MM.1S (cell line): ENCODE data around the gene INSYN2A.

ENCODE experiments used
- DNase-seq: peaks from one replicate; pipeline ENCODE4 v3.0.0-alpha.2; 2015
- H2AFZ ChIP-seq: fragments of 300-600 bp; sonication (generic); 2 replicates; pipeline ENCODE4 v1.6.0; 2016; ENCODE audit warnings: antibody characterized with exemption, low read length
- H3F3A ChIP-seq: fragments of 300-600 bp; sonication (generic); 2 replicates; pipeline ENCODE4 v1.6.1; 2016; ENCODE audit warnings: mild to moderate bottlenecking, antibody characterized with exemption, low read length, moderate library complexity, mixed read lengths; ENCODE audit not compliant: insufficient read depth
- H3K27ac ChIP-seq: fragments of 300-600 bp; sonication (generic); 2 replicates; pipeline ENCODE4 v1.5.1; 2016; ENCODE audit warnings: mild to moderate bottlenecking, low read length
- H3K27me3 ChIP-seq: fragments of 300-600 bp; sonication (generic); replicated peaks from 2 replicates; pipeline ENCODE4 v1.6.0; 2016; ENCODE audit warnings: low read length; ENCODE audit not compliant: insufficient read depth
- H3K36me3 ChIP-seq: fragments of 300-600 bp; sonication (generic); replicated peaks from 2 replicates; pipeline ENCODE4 v1.6.1; 2016; ENCODE audit warnings: mild to moderate bottlenecking, low read length, mixed read lengths; ENCODE audit not compliant: insufficient read depth
- H3K4me1 ChIP-seq: fragments of 300-600 bp; sonication (generic); 2 replicates; pipeline ENCODE4 v1.6.1; 2016; ENCODE audit warnings: low read length, mixed read lengths
- H3K4me2 ChIP-seq: fragments of 300-600 bp; sonication (generic); 2 replicates; pipeline ENCODE4 v1.6.0; 2016; ENCODE audit warnings: low read depth, low read length
- H3K4me3 ChIP-seq: fragments of 300-600 bp; sonication (generic); 2 replicates; pipeline ENCODE4 v1.5.1; 2016; ENCODE audit warnings: low read length, mixed read lengths
- H3K79me2 ChIP-seq: fragments of 300-600 bp; sonication (generic); 2 replicates; pipeline ENCODE4 v1.6.1; 2016; ENCODE audit warnings: mixed run types, low read length, mixed read lengths
- H3K9ac ChIP-seq: fragments of 300-600 bp; sonication (generic); 2 replicates; pipeline ENCODE4 v1.6.1; 2016; ENCODE audit warnings: low read length, mixed read lengths
- H3K9me2 ChIP-seq: fragments of 300-600 bp; sonication (generic); replicated peaks from 2 replicates; pipeline ENCODE4 v1.6.1; 2016; ENCODE audit warnings: mild to moderate bottlenecking, low read length, mixed read lengths; ENCODE audit not compliant: insufficient read depth
- H3K9me3 ChIP-seq: fragments of 300-600 bp; sonication (generic); replicated peaks from 2 replicates; pipeline ENCODE4 v1.6.1; 2016; ENCODE audit warnings: mild to moderate bottlenecking, low read length, mixed read lengths; ENCODE audit not compliant: insufficient read depth
- H4K20me1 ChIP-seq: fragments of 300-600 bp; sonication (generic); 2 replicates; pipeline ENCODE4 v1.6.1; 2016; ENCODE audit warnings: mild to moderate bottlenecking, low read length, moderate library complexity, mixed read lengths; ENCODE audit not compliant: insufficient read depth
- CTCF ChIP-seq: fragments of 300-600 bp; sonication (generic); IDR thresholded peaks from 2 replicates; pipeline ENCODE4 v1.5.1; 2016; ENCODE audit warnings: antibody characterized with exemption, low read length, mixed read lengths
- EZH2 ChIP-seq: fragments of 300-600 bp; sonication (generic); optimal IDR thresholded peaks from 2 replicates; pipeline ENCODE3; 2017; ENCODE audit warnings: low read depth, mild to moderate bottlenecking, antibody characterized with exemption, low read length, mixed read lengths
- EZH2phosphoT487 ChIP-seq: fragments of 300-600 bp; sonication (generic); IDR thresholded peaks from 2 replicates; pipeline ENCODE4 v1.6.1; 2018; ENCODE audit warnings: antibody characterized with exemption, low read length

INSYN2A gene

DNA sequence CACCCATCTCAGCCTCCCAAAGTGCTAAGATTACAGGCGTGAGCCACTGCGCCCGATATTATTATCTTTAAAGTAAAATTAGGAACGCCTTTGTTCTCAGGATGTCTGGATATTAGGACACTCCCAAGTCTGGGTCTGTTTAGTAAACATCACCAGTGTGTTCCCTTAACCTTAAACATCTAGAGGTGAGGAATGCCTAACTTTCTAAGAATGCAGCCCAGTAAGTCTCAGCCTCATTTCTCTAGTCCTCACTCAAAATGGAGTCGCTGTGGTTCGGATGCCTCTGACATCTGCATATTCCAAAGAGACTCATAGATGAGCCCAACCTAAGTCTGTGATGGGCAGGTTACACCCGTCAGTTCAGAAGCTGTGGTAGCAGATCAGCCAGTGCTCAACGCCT is 4.3 kb upstream of the INSYN2A start:
- DNase-seq, result no peak
- Histone ChIP-seq H4K20me1 (no peaks in the 10 kb centered on the region), H3K36me3 (no peaks in the 10 kb centered on the region), H3K27ac (no peak overlapping the region), H3K9ac (no peak overlapping the region), H2AFZ (no peak overlapping the region), H3K4me1 (no peaks in the 10 kb centered on the region), H3K9me3 (no peaks in the 10 kb centered on the region), H3K9me2 (no peaks in the 10 kb centered on the region), H3K4me2 (no peak overlapping the region), H3F3A (no peaks in the 10 kb centered on the region), H3K27me3 (no peaks in the 10 kb centered on the region), H3K79me2 (no peaks in the 10 kb centered on the region), H3K4me3 (no peak overlapping the region)
- TF ChIP-seq CTCF (no peak), EZH2phosphoT487 (no peak), EZH2 (no peak)

DNA sequence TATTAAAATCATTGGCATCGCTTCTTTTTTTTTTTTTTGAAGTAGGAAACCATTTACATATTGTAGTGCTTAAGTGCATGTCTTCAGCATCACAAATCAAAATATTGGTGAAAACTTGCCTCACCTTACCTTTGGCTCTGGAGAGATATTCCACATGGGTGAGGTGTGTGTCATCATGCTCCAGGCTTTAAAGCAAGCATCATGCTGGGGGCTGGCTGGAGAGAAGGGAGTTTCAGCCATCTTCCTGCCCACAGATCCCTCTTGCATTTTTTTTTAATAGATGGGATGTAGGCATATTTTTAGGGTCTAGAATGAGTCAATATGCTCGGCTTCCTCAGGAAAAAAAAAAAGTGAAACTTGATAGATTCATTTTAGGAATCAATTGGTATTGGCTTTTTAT is 2.3 kb upstream of the INSYN2A start:
- H3K27me3 ChIP-seq, result no peaks in the 10 kb centered on the region
- TF ChIP-seq EZH2, result no peak

GRCh38 chr10:127198307-127198706 is 1.9 kb upstream of the INSYN2A start:
- TF ChIP-seq EZH2phosphoT487 (no peak), EZH2 (no peak), CTCF (no peak)
- Histone ChIP-seq H3K4me2 (no peak overlapping the region), H3K27me3 (no peaks in the 10 kb centered on the region)

More for the DNA sequence above, 2.3 kb upstream of the INSYN2A start:
- H3K27ac ChIP-seq, result no peak overlapping the region
- no peaks in the 10 kb centered on the region for H3K36me3 ChIP-seq
- H3K9ac ChIP-seq, result no peak overlapping the region
- H4K20me1 ChIP-seq, result no peaks in the 10 kb centered on the region
- H3K9me2 ChIP-seq, result no peaks in the 10 kb centered on the region
- DNase-seq, result no peak
- no peak overlapping the region for H2AFZ ChIP-seq
- H3K4me2 ChIP-seq, result no peak overlapping the region
- no peak overlapping the region for H3K4me3 ChIP-seq
- H3K4me1 ChIP-seq, result no peaks in the 10 kb centered on the region
- no peaks in the 10 kb centered on the region for H3K9me3 ChIP-seq
- no peaks in the 10 kb centered on the region for H3F3A ChIP-seq
- no peaks in the 10 kb centered on the region for H3K79me2 ChIP-seq

DNA sequence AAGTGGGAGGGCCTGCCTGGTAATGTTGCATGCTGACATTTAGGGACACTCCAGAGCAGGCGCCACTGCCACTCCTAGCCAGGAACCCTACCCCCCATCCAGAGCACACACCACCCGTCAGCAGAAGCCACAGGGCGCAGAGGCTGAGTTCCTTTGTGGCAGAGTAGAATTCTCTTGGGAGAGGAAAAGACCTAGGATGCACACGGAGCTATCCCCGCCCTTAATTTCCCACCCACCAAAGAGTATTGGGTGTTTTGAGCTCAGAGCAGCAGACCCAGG is 702 bp upstream of the INSYN2A start:
- no peaks in the 10 kb centered on the region for H3K79me2 ChIP-seq
- no peaks in the 10 kb centered on the region for H3K9me3 ChIP-seq
- H3K27ac ChIP-seq, result no peak overlapping the region
- H3K4me1 ChIP-seq, result no peaks in the 10 kb centered on the region
- no peaks in the 10 kb centered on the region for H4K20me1 ChIP-seq
- H3K4me2 ChIP-seq, result no peak overlapping the region
- TF ChIP-seq CTCF, result no peak
- no peak for TF ChIP-seq EZH2phosphoT487
- TF ChIP-seq EZH2, result no peak
- no peaks in the 10 kb centered on the region for H3F3A ChIP-seq
- no peak overlapping the region for H2AFZ ChIP-seq
- no peaks in the 10 kb centered on the region for H3K9me2 ChIP-seq
- H3K36me3 ChIP-seq, result no peaks in the 10 kb centered on the region
- H3K9ac ChIP-seq, result no peak overlapping the region
- no peak overlapping the region for H3K4me3 ChIP-seq
- DNase-seq, result no peak
- H3K27me3 ChIP-seq, result no peaks in the 10 kb centered on the region

More at GRCh38 chr10:127198307-127198706, 1.9 kb upstream of the INSYN2A start:
- H3K27ac ChIP-seq, result no peak overlapping the region
- no peaks in the 10 kb centered on the region for H3K9me3 ChIP-seq
- H4K20me1 ChIP-seq, result no peaks in the 10 kb centered on the region
- H3K4me3 ChIP-seq, result no peak overlapping the region
- no peaks in the 10 kb centered on the region for H3K79me2 ChIP-seq
- DNase-seq, result no peak
- H3F3A ChIP-seq, result no peaks in the 10 kb centered on the region
- no peaks in the 10 kb centered on the region for H3K4me1 ChIP-seq
- no peak overlapping the region for H3K9ac ChIP-seq
- H3K9me2 ChIP-seq, result no peaks in the 10 kb centered on the region
- no peaks in the 10 kb centered on the region for H3K36me3 ChIP-seq
- H2AFZ ChIP-seq, result no peak overlapping the region
